GM19193 (cell line): ENCODE measurements around the gene CYP2C8.

ENCODE experiments used
- POLR2A ChIP-seq: IDR thresholded peaks from 4 replicates; pipeline ENCODE4 v1.6.1; 2011; ENCODE audit not compliant: insufficient read depth, insufficient read length; ENCODE audit errors: extremely low read depth

CYP2C8 gene

GRCh38 chr10:94992811-94993210 is 76.5 kb downstream of the CYP2C8 start:
- TF ChIP-seq POLR2A: no peak

- no peak for TF ChIP-seq POLR2A
Measured at GRCh38 chr10:94991243-94991888, 77.9 kb downstream of the CYP2C8 start.

- no peak for TF ChIP-seq POLR2A
Measured at GRCh38 chr10:94989192-94989591, 80.1 kb downstream of the CYP2C8 start.
